NCI-H2171 treated with DMSO at 0.1 percent for 48 hours (cell line): ENCODE results near the gene CNGB1.
"Not testable (repeated sequence)": the region's sequence is repeated elsewhere in the genome, so short reads cannot be mapped to it uniquely, and the experiment has no call there.

Source experiments
- DNase-seq: peaks from one replicate; lab custom pipeline; 2025; lab: John Stamatoyannopoulos, UW

The CNGB1 gene

GRCh38 chr16:57889111-57889510 is 81.8 kb downstream of the CNGB1 start:
- no peak for DNase-seq

DNA sequence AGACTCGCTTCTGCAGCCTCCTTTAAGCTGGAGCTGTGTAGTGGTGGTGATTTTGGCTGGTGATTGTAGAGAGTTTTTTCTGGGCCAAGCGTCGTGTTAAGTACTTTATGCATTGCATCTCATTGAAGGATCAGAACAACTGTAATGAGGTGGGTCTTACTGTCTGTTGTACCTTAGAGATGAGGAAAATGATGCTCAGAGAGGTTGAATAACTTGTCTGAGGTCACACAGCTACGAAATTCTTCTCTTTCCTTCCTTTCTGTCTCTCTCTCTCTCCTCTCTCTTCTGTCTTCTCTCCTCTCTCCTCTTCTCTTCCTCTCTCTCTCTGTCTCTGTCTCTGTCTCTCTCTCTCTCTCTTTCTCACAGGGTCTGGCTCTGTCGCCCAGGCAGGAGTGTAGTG is 82.8 kb downstream of the CNGB1 start:
- DNase-seq: no peak

- no peak for DNase-seq
These were observed 83.2 kb downstream of the CNGB1 start for GRCh38 chr16:57887711-57888110.

DNA sequence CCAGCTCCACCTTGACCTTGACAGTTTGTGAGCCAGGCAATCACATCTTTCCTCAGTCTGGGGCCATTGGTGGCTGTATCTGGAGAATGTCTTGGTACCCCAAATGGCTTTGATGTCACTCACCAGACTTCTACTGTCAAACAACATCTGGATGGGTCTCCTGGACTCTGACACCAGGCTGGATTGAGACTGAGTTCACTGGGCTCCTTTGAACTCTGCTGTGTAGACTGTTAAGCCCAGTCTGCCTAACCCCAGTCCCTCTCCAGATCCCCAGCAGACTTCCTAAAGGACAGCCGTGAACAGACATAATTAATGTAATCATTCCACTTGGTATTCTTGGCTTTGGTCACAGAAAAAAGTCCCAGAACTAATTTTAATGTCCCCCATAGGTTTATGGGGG is 84.5 kb downstream of the CNGB1 start:
- DNase-seq: no peak

GRCh38 chr16:57884655-57885133 is 86.2 kb downstream of the CNGB1 start:
- DNase-seq: peak; percentile 33

DNA sequence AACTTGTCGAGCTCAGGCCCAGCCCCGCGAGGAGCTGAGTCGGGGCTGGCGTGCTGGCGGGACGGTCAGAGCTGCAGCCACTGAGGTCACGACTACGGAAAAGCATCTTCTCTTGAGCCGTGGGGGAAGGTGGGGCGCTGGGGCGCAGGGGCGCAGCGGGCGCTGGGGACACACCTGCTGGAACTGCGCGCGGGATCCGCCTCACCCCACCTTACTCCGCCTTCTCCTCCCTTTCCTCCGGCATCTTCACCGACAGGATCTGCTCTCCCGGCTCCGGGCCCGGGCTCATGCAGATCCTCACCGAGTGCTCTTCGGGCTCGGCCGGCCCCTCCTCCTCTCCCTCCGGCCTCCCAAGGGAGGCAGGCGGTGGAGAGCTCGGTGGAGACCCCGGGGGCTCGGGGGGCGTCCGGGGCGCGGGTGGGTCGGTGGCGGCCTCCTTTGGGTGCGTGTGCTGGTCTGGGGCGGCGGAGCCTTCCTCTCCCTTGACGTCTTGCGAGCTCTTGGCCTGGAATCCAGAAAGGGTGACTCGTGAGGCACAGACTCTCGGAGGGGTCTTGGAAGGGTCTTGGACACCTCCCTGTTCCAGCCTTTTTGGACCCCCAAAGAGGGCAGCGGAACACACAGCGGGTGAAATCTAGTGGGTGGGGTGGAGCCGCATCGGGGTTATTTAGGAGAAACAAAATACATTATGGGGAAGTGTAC is 86.8 kb downstream of the CNGB1 start:
- no peak for DNase-seq

- no peak for DNase-seq
These were observed 87.4 kb downstream of the CNGB1 start for GRCh38 chr16:57883480-57883879.

DNA sequence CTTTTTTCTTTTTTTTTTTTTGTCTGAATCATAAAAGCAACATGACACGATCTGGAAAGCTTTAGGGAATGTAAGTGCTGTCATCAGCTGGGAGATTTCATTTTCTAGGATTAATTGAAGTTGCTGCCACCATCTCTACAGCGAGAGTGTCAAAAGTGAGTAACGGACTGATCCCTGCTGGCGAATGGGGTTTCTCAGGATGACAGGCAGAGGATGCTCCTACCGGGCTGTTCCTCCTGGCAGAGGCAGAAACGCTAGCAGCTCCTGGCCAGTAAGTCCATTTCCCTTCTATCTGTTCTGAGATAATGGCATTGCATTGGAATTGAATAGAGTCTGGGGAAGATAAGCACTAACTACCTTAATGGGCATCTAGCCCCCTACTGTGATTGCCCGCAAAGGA is 88.1 kb downstream of the CNGB1 start:
- DNase-seq: no peak

DNA sequence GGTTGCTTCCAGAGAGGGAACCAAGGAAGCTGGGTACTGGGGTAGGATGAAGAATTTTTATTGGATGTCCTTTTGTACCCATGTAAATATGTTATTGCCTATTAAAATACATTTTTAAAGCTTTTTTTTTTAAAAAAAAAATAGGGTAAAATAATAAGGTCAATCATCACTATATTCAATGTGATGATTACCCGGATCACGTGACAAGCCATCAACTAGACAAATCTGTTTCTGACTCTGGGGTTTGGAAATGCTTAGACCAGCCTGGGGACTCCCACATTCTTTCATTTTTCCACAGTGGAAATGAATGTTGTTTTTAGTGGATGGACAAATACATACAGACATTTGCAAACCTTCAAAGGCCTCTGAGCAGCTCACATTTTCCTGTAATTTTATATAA is 88.7 kb downstream of the CNGB1 start:
- DNase-seq: no peak

GRCh38 chr16:57878586-57878985 is 92.3 kb downstream of the CNGB1 start:
- no peak for DNase-seq

GRCh38 chr16:57876210-57876609 is 94.7 kb downstream of the CNGB1 start:
- no peak for DNase-seq

DNA sequence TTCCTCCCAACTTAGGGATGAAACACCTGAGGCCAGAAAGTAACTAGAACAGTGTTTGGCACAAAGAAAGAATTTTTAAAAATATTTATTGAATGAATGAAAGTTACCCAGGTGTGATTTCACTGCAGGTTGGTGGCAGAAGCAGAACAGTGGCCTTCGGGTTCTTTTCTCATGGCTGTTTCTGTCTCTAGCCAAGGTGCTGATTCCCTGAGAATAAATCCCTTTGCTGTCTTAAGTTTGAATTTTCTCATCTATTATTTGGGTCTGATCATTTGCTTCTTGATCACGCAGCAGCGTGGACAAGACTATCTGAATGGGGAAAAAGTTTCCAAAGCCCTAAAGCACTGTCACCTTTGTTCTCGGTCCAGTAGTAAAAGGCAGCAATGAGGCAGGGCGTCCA is 95.6 kb downstream of the CNGB1 start:
- DNase-seq: no peak

DNA sequence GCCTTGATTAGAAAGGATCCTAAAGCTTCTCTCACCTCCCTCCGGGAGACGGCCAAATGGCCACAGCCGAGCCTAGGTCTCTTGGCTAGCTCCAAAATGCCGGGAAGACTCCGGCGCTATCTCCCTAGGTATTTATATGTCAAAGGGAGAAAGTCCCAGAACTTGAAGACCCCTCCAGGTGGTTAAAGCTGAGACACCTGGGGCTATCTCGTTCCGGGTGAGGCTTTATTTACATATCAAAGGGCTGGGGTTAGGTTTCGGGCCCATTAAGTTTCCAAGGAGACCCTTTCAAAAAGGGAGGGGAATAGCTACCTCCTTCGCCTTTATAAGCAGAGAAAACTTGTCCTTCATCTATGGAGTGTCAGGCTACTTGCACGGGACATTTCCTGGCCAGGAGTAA is 97.7 kb downstream of the CNGB1 start:
- DNase-seq: peak; percentile 66

- not testable (repeated sequence) for DNase-seq
These were observed 98.2 kb downstream of the CNGB1 start for GRCh38 chr16:57872764-57873163.

- DNase-seq: no peak
These were observed 99.5 kb downstream of the CNGB1 start for GRCh38 chr16:57871456-57871855.

GRCh38 chr16:57870753-57871454 is 100.0 kb downstream of the CNGB1 start:
- no peak for DNase-seq

GRCh38 chr16:57868913-57869520 is 101.9 kb downstream of the CNGB1 start:
- no peak for DNase-seq

DNA sequence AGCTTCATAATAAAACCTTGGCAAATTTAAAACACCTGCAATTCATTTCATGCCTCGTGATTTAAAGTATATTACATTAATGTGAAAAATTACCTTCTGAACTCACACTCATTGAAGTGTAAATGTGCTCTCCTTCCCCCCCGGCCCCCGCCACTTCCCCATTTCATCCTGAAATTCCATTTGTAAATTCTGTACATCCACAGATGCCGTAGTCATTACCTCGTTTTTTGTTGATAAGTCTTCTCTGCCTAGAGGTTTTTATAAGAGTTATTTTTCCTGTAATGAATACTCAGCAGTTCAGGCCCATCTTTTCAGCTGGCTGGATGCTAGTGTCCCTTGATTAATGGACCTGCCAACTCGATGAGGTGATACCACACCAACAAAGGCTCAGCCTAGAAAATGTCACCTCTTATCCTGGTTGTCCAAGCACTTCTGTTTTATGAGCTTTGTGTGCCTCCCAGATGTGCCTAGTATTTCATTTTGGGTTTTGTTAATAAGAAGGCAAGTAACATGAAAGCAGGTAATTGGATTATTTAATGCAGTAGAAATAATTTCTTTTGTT is 103.8 kb downstream of the CNGB1 start:
- DNase-seq: no peak

GRCh38 chr16:57866529-57866918 is 104.4 kb downstream of the CNGB1 start:
- no peak for DNase-seq

GRCh38 chr16:57865746-57866528 is 105.0 kb downstream of the CNGB1 start:
- DNase-seq: no peak

GRCh38 chr16:57863434-57864160 is 107.3 kb downstream of the CNGB1 start:
- peak; percentile 51 for DNase-seq
